Measurements from ENCODE around the gene ECD.
"Not testable (repeated sequence)": the region's sequence is repeated elsewhere in the genome, so short reads cannot be mapped to it uniquely, and the experiment has no call there.

The ECD gene

DNA sequence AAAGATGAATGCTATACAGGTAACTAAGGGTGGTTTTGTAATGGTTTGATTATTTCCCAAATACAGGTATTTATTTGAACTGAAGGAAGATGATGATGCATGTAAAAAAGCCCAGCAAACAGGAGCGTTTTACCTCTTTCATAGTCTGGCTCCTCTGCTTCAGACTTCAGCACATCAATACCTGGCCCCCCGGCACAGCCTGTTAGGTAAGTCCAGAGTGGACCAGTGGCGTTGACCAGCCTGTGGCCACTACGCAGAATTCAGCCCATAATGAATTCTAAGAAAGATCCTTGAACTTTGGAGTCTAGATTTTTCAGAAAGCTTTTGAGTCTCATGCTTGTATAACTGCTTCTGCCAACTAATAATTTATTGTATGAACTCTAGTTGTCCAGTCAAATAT, 47.9 kb downstream of the ECD start:
- Histone ChIP-seq H3K9me3 (ENCODE audit: control insufficient read depth, low read length) (no peaks in the 10 kb centered on the region), H3K27me3 (replicated peaks; ENCODE audit: control insufficient read depth, insufficient read depth, low read length) (no peaks in the 10 kb centered on the region), H3K4me1 (ENCODE audit: control insufficient read depth, insufficient read depth, low read length) (peaks cover 36% of the 10 kb centered on the region), H3K36me3 (ENCODE audit: control insufficient read depth, insufficient read depth, low read length, severe bottlenecking) (peaks cover 12% of the 10 kb centered on the region), H3K9ac (ENCODE audit: low read length) (no peak overlapping the region), H3K4me3 (ENCODE audit: low read length) (no peak overlapping the region)
- no peak for DNase-seq (ENCODE audit: low read depth)

DNA sequence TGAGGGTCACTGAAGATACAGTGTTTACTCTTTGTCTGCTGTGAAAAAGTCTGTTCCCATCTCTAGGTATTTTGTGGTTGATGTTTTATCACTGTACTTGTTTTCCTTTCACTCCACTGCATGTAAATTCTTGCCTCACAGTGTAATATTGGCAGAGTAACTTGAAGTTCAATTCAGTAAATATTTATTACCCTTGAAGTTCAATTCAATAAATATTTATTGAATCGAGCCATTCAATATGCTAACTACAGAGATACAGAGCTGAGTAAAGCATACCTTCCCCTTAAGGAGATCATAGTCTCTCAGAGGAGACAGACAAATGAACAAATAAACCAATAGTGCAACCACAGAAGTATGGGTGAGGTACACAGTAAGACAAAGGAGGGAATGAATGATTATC, 48.4 kb downstream of the ECD start:
- Histone ChIP-seq H3K27me3 (replicated peaks; ENCODE audit: control insufficient read depth, insufficient read depth, low read length) (no peaks in the 10 kb centered on the region), H3K4me1 (ENCODE audit: control insufficient read depth, insufficient read depth, low read length) (peaks cover 36% of the 10 kb centered on the region), H3K9ac (ENCODE audit: low read length) (no peak overlapping the region), H3K36me3 (ENCODE audit: control insufficient read depth, insufficient read depth, low read length, severe bottlenecking) (peaks cover 8% of the 10 kb centered on the region), H3K9me3 (ENCODE audit: control insufficient read depth, low read length) (no peaks in the 10 kb centered on the region), H3K4me3 (ENCODE audit: low read length) (no peak overlapping the region)
- DNase-seq (ENCODE audit: low read depth): no peak

DNA sequence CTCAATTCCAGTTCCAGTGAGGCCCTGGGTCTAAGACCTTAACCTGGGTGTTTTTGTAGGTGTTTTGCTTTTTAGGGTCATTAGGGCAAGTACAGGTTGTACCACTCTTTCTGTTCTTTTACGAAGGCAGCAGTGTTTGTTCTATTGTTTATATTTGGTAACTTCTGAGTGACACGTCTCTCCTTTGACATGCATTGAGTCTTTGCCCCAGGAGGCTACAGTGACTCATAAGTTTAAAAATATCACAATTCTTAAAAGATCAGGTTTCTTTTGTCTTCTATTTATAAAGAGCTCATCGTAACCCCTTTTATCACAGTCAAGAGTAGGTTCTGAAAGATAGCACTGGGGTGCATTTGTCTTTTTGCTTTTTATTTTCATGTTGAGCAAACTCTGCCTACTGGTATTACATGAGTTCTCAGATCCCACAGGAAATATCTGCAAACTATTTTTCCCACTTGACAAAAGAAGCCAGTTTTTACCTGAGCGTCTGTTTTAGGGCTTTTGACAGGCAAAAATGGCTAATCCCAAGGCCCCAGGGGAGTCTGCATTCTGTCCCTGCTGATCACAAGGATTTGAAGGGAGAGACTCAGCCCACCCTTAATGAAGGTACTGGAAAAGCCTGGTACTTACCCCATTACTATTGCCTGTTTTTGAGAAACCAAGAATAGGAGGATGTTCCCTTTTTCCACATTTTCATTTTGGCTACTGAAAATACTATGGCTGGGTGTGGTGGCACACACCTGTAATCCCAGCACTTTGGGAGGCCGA, 49.6 kb downstream of the ECD start:
- peak; percentile 76 for DNase-seq (ENCODE audit: low read depth)
- H3K9ac ChIP-seq (ENCODE audit: low read length): peak overlapping the region; percentile 64
- peak overlapping the region; percentile 63 for H3K4me3 ChIP-seq (ENCODE audit: low read length)

DNA sequence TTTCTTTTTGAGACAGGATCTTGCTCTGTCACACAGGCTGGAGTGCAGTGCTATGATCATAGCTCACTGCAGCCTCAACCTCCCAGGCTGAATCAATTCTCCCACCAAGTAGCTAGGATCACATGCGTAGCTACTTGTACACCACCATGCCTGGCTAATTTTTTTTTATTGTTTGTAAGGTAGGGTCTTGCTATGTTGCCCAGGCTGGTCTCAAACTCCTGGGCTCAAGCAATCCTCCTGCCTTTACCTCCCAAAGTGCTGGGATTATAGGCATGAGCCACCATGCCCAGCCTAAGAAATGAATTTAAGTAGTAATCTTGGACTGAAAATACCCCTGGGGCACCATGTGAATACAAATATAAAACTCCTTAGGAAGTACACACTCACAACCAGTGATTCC, 51.8 kb downstream of the ECD start:
- Histone ChIP-seq H3K9ac (ENCODE audit: low read length) (no peak overlapping the region), H3K4me1 (ENCODE audit: control insufficient read depth, insufficient read depth, low read length) (peaks cover 52% of the 10 kb centered on the region), H3K36me3 (ENCODE audit: control insufficient read depth, insufficient read depth, low read length, severe bottlenecking) (no peaks in the 10 kb centered on the region), H3K27me3 (replicated peaks; ENCODE audit: control insufficient read depth, insufficient read depth, low read length) (no peaks in the 10 kb centered on the region), H3K9me3 (ENCODE audit: control insufficient read depth, low read length) (no peaks in the 10 kb centered on the region), H3K4me3 (ENCODE audit: low read length) (no peak overlapping the region)
- DNase-seq (ENCODE audit: low read depth): no peak

More for the DNA sequence above, 49.6 kb downstream of the ECD start:
- no peaks in the 10 kb centered on the region for H3K27me3 ChIP-seq (replicated peaks; ENCODE audit: control insufficient read depth, insufficient read depth, low read length)
- no peaks in the 10 kb centered on the region for H3K9me3 ChIP-seq (ENCODE audit: control insufficient read depth, low read length)
- no peaks in the 10 kb centered on the region for H3K36me3 ChIP-seq (ENCODE audit: control insufficient read depth, insufficient read depth, low read length, severe bottlenecking)
- peaks cover 45% of the 10 kb centered on the region for H3K4me1 ChIP-seq (ENCODE audit: control insufficient read depth, insufficient read depth, low read length)

DNA sequence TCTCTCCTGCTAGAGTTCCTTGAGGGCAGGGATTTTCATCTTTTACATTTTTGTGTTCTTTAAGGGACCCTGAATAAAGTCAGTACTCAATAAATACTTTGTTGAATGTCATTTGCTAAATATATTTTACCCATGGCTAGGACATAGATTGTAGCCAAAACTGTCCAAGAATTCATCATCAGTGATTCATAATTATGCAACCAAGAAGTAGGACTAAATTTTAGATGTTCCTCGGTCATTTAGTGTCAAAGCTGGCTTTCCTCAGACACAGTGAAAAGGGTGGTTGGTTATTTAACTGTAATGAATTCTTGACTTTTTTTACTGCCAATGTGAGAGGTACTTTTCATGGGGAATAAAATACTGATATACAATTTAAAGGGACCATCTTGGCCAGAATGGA, 54.3 kb downstream of the ECD start:
- Histone ChIP-seq H3K36me3 (ENCODE audit: control insufficient read depth, insufficient read depth, low read length, severe bottlenecking) (no peaks in the 10 kb centered on the region), H3K9me3 (ENCODE audit: control insufficient read depth, low read length) (no peaks in the 10 kb centered on the region), H3K4me1 (ENCODE audit: control insufficient read depth, insufficient read depth, low read length) (peaks cover 30% of the 10 kb centered on the region), H3K4me3 (ENCODE audit: low read length) (peak overlapping the region; percentile 48), H3K9ac (ENCODE audit: low read length) (peak overlapping the region; percentile 14), H3K27me3 (replicated peaks; ENCODE audit: control insufficient read depth, insufficient read depth, low read length) (no peaks in the 10 kb centered on the region)
- peak; percentile 53 for DNase-seq (ENCODE audit: low read depth)

DNA sequence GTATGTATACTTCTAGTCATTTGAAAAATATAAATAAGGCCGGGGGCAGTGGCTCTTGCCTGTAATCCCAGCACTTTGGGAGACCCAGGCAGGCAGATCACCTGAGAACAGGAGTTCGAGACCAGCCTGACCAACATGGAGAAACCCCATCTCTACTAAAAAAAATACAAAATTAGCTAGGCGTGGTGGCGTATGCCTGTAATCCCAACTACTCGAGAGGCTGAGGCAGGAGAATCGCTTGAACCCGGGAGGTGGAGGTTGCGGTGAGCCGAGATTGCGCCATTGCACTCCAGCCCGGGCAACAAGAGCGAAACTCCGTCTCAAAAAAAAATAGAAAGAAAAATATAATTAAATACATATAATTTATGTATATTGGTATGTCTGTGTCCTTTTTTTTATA, 55.8 kb downstream of the ECD start:
- H3K36me3 ChIP-seq (ENCODE audit: control insufficient read depth, insufficient read depth, low read length, severe bottlenecking); H3K9me3 ChIP-seq (ENCODE audit: control insufficient read depth, low read length); DNase-seq (ENCODE audit: low read depth); H3K27me3 ChIP-seq (replicated peaks; ENCODE audit: control insufficient read depth, insufficient read depth, low read length); H3K4me3 ChIP-seq (ENCODE audit: low read length); H3K9ac ChIP-seq (ENCODE audit: low read length): not testable (repeated sequence)
- peaks cover 19% of the 10 kb centered on the region for H3K4me1 ChIP-seq (ENCODE audit: control insufficient read depth, insufficient read depth, low read length)

DNA sequence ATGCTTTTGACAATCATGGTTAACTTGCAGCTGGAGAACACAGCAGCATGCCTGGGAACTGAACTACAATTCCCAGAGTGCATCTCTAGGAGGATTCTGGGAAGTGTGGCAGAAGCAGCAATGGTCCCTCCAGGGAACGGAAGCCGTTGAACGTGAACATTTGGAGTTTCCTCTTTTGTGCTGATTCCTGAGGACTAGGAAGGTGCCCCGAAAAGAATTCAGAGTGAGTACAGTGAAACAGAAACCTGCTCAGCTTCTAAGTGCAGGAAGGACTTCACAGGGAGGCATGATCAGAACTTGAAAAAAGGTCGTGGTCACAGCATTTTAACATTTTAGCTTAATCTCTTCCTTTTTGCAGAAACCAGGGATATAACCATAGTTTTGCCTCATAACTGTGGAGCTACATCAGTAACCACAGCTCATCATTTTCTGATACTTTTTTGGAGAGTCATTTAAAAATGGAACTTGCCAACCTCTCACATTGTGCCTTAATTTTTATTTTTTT, 57.4 kb downstream of the ECD start, which contains the start of gene NUDT13:
TSS of gene NUDT13 (plus strand) at position 111 of the 505 bp plus-strand sequence. CDS start 3,911 bp downstream, outside the sequence.
- Histone ChIP-seq H3K4me3 (ENCODE audit: low read length) (peak within 1 kb of the TSS; percentile 87), H3K27me3 (replicated peaks; ENCODE audit: control insufficient read depth, insufficient read depth, low read length) (no peaks in the 10 kb centered on the region), H3K9me3 (ENCODE audit: control insufficient read depth, low read length) (no peaks in the 10 kb centered on the region), H3K36me3 (ENCODE audit: control insufficient read depth, insufficient read depth, low read length, severe bottlenecking) (no peaks in the 10 kb centered on the region), H3K4me1 (ENCODE audit: control insufficient read depth, insufficient read depth, low read length) (peaks cover 19% of the 10 kb centered on the region), H3K9ac (ENCODE audit: low read length) (peak within 1 kb of the TSS; percentile 88)
- peak; percentile 88 for DNase-seq (ENCODE audit: low read depth)

DNA sequence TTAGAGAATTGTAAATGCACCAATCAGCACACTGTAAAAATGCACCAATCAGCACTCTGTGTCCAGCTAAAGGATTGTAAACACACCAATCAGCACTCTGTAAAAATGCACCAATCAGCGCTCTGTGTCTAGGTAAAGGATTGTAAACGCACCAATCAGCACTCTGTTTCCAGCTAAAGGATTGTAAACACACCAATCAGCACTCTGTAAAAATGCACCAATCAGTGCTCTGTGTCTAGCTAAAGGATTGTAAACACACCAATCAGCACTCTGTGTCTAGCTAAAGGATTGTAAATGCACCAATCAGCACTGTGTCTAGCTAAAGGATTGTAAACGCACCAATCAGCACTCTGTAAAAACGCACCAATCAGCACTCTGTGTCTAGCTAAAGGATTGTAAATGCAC, 58.6 kb downstream of the ECD start:
- H3K4me3 ChIP-seq (ENCODE audit: low read length); H3K9ac ChIP-seq (ENCODE audit: low read length); DNase-seq (ENCODE audit: low read depth); H3K9me3 ChIP-seq (ENCODE audit: control insufficient read depth, low read length); H3K36me3 ChIP-seq (ENCODE audit: control insufficient read depth, insufficient read depth, low read length, severe bottlenecking); H3K27me3 ChIP-seq (replicated peaks; ENCODE audit: control insufficient read depth, insufficient read depth, low read length): not testable (repeated sequence)
- H3K4me1 ChIP-seq (ENCODE audit: control insufficient read depth, insufficient read depth, low read length): peaks cover 19% of the 10 kb centered on the region

DNA sequence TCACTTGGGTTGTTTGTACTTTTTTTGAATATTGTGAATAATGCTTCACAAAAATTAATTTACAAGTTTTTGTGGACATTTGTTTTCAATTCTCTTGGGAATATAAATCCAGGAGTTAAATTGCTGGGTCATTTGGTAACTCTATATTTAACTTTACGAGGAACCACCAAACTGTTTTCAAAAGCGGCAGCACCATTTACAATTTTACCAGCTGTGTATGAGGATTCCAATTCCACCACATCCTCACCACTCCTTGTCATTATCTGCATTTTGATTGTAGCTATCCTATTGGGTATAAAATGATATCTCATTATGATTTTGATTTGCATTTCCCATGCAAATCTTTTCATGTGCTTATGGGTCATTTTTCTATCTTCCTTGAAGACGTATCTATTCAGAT, 61.5 kb downstream of the ECD start:
- Histone ChIP-seq H3K4me1 (ENCODE audit: control insufficient read depth, insufficient read depth, low read length) (peaks cover 2% of the 10 kb centered on the region), H3K9ac (ENCODE audit: low read length) (no peak overlapping the region), H3K36me3 (ENCODE audit: control insufficient read depth, insufficient read depth, low read length, severe bottlenecking) (no peaks in the 10 kb centered on the region), H3K4me3 (ENCODE audit: low read length) (no peak overlapping the region), H3K27me3 (replicated peaks; ENCODE audit: control insufficient read depth, insufficient read depth, low read length) (no peaks in the 10 kb centered on the region), H3K9me3 (ENCODE audit: control insufficient read depth, low read length) (no peaks in the 10 kb centered on the region)
- DNase-seq (ENCODE audit: low read depth): no peak

DNA sequence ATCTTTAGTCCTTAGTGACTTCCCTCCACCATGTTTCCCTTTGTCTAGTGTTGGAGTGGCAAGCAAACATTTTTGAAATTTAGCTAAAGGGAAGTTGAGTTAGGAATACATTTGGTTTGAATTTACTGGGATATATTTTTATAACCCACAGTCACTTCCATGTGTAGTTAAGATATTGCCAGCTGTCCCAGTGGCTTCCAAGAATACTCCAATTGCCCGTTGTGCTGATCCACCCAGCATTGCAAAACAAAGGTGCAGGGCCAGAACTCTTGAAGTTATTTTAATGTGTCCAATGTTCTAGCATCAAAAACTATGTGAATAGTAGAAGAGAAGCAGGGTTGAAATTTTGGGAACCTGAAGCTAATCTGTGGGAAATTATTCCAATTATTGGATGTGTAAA, 68.7 kb downstream of the ECD start:
- Histone ChIP-seq H3K36me3 (ENCODE audit: control insufficient read depth, insufficient read depth, low read length, severe bottlenecking) (no peaks in the 10 kb centered on the region), H3K27me3 (replicated peaks; ENCODE audit: control insufficient read depth, insufficient read depth, low read length) (no peaks in the 10 kb centered on the region), H3K9ac (ENCODE audit: low read length) (no peak overlapping the region), H3K4me3 (ENCODE audit: low read length) (no peak overlapping the region), H3K4me1 (ENCODE audit: control insufficient read depth, insufficient read depth, low read length) (peaks cover 21% of the 10 kb centered on the region), H3K9me3 (ENCODE audit: control insufficient read depth, low read length) (no peaks in the 10 kb centered on the region)
- peak; percentile 51 for DNase-seq (ENCODE audit: low read depth)

DNA sequence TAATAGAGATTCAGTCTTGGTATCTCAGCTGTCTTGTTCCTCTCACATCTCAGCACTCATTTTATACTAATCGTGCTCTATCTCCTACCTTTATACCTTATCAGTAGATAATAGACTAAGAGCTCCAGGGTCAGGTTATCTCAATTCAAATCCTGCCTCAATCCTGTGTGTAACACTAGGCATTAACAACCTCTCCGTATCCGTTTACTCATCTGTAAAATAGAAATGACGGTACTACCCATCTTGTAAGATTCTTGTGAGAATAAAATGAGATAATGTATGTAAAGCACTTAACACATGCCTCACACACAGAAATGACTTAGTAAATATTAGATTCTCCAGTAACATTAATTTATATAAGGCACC, 70.5 kb downstream of the ECD start:
- Histone ChIP-seq H3K4me1 (ENCODE audit: control insufficient read depth, insufficient read depth, low read length) (peaks cover 33% of the 10 kb centered on the region), H3K27me3 (replicated peaks; ENCODE audit: control insufficient read depth, insufficient read depth, low read length) (no peaks in the 10 kb centered on the region), H3K36me3 (ENCODE audit: control insufficient read depth, insufficient read depth, low read length, severe bottlenecking) (no peaks in the 10 kb centered on the region), H3K4me3 (ENCODE audit: low read length) (peak overlapping the region; percentile 92), H3K9me3 (ENCODE audit: control insufficient read depth, low read length) (no peaks in the 10 kb centered on the region), H3K9ac (ENCODE audit: low read length) (peak overlapping the region; percentile 99)
- DNase-seq (ENCODE audit: low read depth): no peak
